ENCODE data around the gene DKK3. TPM values are rescaled to one million over a fixed set of nuclear protein-coding genes. Genes with fewer than 3 reads are reported as not detected.

The DKK3 gene
- polyA plus RNA-seq, 1 of the 3 experiments (the other 2 are of a cell fraction), result 1,174 TPM

DNA sequence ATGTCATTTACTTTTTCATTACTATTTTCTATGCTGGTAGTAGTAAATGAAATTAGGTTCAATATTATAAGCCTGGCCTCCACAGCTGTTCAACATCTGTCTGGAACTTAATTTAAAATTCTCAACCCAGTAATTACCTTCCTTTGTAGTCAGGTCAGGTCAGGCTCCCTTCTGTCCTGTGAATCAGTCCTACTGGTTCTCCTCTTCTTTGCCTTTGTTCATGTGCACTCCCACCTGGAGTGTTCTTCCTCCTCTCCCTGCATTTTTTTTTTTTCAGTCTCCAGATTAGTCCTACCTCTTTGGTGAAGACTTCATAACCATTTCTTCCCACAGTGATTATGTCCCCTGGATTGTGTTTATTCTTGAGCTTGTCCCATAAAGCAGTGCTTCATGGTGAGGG lies 67.9 kb downstream of the DKK3 start:
- CTCF ChIA-PET, result interaction anchor here (1.3 to 1.7 kb wide), 2 partner anchors 103 to 341 kb away, joined by 3 to 5 read pairs; no protein-coding TSS in a partner anchor
- no peaks in the 10 kb centered on the region for H3K27me3 ChIP-seq (ENCODE audit: insufficient read depth)
- H3K79me2 ChIP-seq (ENCODE audit: insufficient read depth), result no peaks in the 10 kb centered on the region
- peaks cover 83 to 86% of the 10 kb centered on the region in 2 experiments for H3K36me3 ChIP-seq (replicated peaks in 1 of 2; ENCODE audit: control insufficient read depth in 1 of 2, insufficient read depth in 2 of 2, low read length in 1 of 2)
- no peak for DNase-seq
- H3K4me1 ChIP-seq (ENCODE audit: control insufficient read depth in 1 of 2, insufficient read depth in 2 of 2, low read depth in 1 of 2, low read length in 1 of 2), result peaks cover 2 to 7% of the 10 kb centered on the region in 2 experiments; a peak in 3 of 4 replicates
- no peaks in the 10 kb centered on the region for H3K9me3 ChIP-seq
- H3K4me2 ChIP-seq, result no peak overlapping the region
- no peak overlapping the region for H2AFZ ChIP-seq (ENCODE audit: low read depth)
- peaks cover 14% of the 10 kb centered on the region for H3F3A ChIP-seq (replicated peaks; ENCODE audit: insufficient read depth)
- no peaks in the 10 kb centered on the region for H3K9me2 ChIP-seq
- no peak for TF ChIP-seq EP300 (IDR thresholded peaks at IDR 0.05; ENCODE audit: borderline replicate concordance in 1 of 2, low read depth in 1 of 2, low read length in 1 of 2)
- TF ChIP-seq EZH2phosphoT487 (IDR thresholded peaks at IDR 0.05; ENCODE audit: borderline replicate concordance, low read depth), result no peak
- TF ChIP-seq SIN3A (IDR thresholded peaks at IDR 0.05; ENCODE audit: borderline replicate concordance, low read depth, low read length), result no peak
- no peak for TF ChIP-seq ELF1 (IDR thresholded peaks at IDR 0.05)
- no peak for TF ChIP-seq SMC3 (IDR thresholded peaks at IDR 0.05; ENCODE audit: low read depth, low read length)
- TF ChIP-seq FOSL2 (IDR thresholded peaks at IDR 0.05; ENCODE audit: borderline replicate concordance, low read depth), result no peak
- TF ChIP-seq, protein P1, sequence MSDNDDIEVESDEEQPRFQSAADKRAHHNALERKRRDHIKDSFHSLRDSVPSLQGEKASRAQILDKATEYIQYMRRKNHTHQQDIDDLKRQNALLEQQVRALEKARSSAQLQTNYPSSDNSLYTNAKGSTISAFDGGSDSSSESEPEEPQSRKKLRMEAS (IDR thresholded peaks at IDR 0.05; ENCODE audit: low read depth), result no peak
- no peak for TF ChIP-seq NFIC (IDR thresholded peaks at IDR 0.05; ENCODE audit: borderline replicate concordance)
- no peak for TF ChIP-seq YY1 (IDR thresholded peaks at IDR 0.05; ENCODE audit: low read depth)
- TF ChIP-seq JUND (IDR thresholded peaks at IDR 0.05), result no peak
- TF ChIP-seq FOXM1 (IDR thresholded peaks at IDR 0.05; ENCODE audit: low read depth), result no peak
- TF ChIP-seq GATA2 (CRISPR knock-in tag; IDR thresholded peaks at IDR 0.05), result no peak
- TF ChIP-seq, protein P2, sequence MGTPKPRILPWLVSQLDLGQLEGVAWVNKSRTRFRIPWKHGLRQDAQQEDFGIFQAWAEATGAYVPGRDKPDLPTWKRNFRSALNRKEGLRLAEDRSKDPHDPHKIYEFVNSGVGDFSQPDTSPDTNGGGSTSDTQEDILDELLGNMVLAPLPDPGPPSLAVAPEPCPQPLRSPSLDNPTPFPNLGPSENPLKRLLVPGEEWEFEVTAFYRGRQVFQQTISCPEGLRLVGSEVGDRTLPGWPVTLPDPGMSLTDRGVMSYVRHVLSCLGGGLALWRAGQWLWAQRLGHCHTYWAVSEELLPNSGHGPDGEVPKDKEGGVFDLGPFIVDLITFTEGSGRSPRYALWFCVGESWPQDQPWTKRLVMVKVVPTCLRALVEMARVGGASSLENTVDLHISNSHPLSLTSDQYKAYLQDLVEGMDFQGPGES (IDR thresholded peaks at IDR 0.05; ENCODE audit: low read depth, low read length), result no peak
- TF ChIP-seq, protein P3, sequence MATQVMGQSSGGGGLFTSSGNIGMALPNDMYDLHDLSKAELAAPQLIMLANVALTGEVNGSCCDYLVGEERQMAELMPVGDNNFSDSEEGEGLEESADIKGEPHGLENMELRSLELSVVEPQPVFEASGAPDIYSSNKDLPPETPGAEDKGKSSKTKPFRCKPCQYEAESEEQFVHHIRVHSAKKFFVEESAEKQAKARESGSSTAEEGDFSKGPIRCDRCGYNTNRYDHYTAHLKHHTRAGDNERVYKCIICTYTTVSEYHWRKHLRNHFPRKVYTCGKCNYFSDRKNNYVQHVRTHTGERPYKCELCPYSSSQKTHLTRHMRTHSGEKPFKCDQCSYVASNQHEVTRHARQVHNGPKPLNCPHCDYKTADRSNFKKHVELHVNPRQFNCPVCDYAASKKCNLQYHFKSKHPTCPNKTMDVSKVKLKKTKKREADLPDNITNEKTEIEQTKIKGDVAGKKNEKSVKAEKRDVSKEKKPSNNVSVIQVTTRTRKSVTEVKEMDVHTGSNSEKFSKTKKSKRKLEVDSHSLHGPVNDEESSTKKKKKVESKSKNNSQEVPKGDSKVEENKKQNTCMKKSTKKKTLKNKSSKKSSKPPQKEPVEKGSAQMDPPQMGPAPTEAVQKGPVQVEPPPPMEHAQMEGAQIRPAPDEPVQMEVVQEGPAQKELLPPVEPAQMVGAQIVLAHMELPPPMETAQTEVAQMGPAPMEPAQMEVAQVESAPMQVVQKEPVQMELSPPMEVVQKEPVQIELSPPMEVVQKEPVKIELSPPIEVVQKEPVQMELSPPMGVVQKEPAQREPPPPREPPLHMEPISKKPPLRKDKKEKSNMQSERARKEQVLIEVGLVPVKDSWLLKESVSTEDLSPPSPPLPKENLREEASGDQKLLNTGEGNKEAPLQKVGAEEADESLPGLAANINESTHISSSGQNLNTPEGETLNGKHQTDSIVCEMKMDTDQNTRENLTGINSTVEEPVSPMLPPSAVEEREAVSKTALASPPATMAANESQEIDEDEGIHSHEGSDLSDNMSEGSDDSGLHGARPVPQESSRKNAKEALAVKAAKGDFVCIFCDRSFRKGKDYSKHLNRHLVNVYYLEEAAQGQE (IDR thresholded peaks at IDR 0.05; ENCODE audit: low read depth, low read length), result no peak
- TF ChIP-seq TCF12 (IDR thresholded peaks at IDR 0.05), result no peak
- no peaks in the 10 kb centered on the region for H4K20me1 ChIP-seq (ENCODE audit: insufficient read depth)
- no peak overlapping the region for H3K4me3 ChIP-seq (ENCODE audit: low read depth in 2 of 2, low read length in 1 of 2)
- H3K27ac ChIP-seq (ENCODE audit: low read depth in 2 of 2, low read length in 1 of 2), result peak overlapping the region in 1 of 2 experiments; percentile 19; a peak in 1 of 4 replicates
- H3K9ac ChIP-seq, result no peak overlapping the region
- POLR2A ChIA-PET, result no interaction called here
